ENCODE data around the gene STX3.

GRCh38 chr11:59800390-59801025 is 45.3 kb downstream of the STX3 start:
- TF ChIP-seq EZH2 (IDR thresholded peaks at IDR 0.05; ENCODE audit: low read depth, unreplicated experiment): no peak
- TF ChIP-seq, protein P1, sequence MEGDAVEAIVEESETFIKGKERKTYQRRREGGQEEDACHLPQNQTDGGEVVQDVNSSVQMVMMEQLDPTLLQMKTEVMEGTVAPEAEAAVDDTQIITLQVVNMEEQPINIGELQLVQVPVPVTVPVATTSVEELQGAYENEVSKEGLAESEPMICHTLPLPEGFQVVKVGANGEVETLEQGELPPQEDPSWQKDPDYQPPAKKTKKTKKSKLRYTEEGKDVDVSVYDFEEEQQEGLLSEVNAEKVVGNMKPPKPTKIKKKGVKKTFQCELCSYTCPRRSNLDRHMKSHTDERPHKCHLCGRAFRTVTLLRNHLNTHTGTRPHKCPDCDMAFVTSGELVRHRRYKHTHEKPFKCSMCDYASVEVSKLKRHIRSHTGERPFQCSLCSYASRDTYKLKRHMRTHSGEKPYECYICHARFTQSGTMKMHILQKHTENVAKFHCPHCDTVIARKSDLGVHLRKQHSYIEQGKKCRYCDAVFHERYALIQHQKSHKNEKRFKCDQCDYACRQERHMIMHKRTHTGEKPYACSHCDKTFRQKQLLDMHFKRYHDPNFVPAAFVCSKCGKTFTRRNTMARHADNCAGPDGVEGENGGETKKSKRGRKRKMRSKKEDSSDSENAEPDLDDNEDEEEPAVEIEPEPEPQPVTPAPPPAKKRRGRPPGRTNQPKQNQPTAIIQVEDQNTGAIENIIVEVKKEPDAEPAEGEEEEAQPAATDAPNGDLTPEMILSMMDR (conservative IDR thresholded peaks at IDR 0.05; ENCODE audit: low read depth in 2 of 2): no peak
- no peak for TF ChIP-seq ZNF114 (CRISPR knock-in tag; IDR thresholded peaks at IDR 0.05)
- no peak for TF ChIP-seq POLR2AphosphoS5 (IDR thresholded peaks at IDR 0.05; ENCODE audit: low read depth)
- no peak for TF ChIP-seq CREB1 (CRISPR knock-in tag; IDR thresholded peaks at IDR 0.05; ENCODE audit: low read depth)
- TF ChIP-seq EZH2phosphoT487 (IDR thresholded peaks at IDR 0.05; ENCODE audit: unreplicated experiment): no peak
- no peak for TF ChIP-seq REST (IDR thresholded peaks at IDR 0.05; ENCODE audit: unreplicated experiment)
- no peak for TF ChIP-seq JUNB (IDR thresholded peaks at IDR 0.05; ENCODE audit: unreplicated experiment)
- no peak for TF ChIP-seq ZNF331 (CRISPR knock-in tag; IDR thresholded peaks at IDR 0.05; ENCODE audit: low read depth)
- TF ChIP-seq, protein P2, sequence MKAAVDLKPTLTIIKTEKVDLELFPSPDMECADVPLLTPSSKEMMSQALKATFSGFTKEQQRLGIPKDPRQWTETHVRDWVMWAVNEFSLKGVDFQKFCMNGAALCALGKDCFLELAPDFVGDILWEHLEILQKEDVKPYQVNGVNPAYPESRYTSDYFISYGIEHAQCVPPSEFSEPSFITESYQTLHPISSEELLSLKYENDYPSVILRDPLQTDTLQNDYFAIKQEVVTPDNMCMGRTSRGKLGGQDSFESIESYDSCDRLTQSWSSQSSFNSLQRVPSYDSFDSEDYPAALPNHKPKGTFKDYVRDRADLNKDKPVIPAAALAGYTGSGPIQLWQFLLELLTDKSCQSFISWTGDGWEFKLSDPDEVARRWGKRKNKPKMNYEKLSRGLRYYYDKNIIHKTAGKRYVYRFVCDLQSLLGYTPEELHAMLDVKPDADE (IDR thresholded peaks at IDR 0.05): no peak
- no peak for TF ChIP-seq NANOG (IDR thresholded peaks at IDR 0.05; ENCODE audit: borderline replicate concordance)
- no peak for TF ChIP-seq STAT1 (IDR thresholded peaks at IDR 0.05; ENCODE audit: unreplicated experiment)
- TF ChIP-seq, protein P3, sequence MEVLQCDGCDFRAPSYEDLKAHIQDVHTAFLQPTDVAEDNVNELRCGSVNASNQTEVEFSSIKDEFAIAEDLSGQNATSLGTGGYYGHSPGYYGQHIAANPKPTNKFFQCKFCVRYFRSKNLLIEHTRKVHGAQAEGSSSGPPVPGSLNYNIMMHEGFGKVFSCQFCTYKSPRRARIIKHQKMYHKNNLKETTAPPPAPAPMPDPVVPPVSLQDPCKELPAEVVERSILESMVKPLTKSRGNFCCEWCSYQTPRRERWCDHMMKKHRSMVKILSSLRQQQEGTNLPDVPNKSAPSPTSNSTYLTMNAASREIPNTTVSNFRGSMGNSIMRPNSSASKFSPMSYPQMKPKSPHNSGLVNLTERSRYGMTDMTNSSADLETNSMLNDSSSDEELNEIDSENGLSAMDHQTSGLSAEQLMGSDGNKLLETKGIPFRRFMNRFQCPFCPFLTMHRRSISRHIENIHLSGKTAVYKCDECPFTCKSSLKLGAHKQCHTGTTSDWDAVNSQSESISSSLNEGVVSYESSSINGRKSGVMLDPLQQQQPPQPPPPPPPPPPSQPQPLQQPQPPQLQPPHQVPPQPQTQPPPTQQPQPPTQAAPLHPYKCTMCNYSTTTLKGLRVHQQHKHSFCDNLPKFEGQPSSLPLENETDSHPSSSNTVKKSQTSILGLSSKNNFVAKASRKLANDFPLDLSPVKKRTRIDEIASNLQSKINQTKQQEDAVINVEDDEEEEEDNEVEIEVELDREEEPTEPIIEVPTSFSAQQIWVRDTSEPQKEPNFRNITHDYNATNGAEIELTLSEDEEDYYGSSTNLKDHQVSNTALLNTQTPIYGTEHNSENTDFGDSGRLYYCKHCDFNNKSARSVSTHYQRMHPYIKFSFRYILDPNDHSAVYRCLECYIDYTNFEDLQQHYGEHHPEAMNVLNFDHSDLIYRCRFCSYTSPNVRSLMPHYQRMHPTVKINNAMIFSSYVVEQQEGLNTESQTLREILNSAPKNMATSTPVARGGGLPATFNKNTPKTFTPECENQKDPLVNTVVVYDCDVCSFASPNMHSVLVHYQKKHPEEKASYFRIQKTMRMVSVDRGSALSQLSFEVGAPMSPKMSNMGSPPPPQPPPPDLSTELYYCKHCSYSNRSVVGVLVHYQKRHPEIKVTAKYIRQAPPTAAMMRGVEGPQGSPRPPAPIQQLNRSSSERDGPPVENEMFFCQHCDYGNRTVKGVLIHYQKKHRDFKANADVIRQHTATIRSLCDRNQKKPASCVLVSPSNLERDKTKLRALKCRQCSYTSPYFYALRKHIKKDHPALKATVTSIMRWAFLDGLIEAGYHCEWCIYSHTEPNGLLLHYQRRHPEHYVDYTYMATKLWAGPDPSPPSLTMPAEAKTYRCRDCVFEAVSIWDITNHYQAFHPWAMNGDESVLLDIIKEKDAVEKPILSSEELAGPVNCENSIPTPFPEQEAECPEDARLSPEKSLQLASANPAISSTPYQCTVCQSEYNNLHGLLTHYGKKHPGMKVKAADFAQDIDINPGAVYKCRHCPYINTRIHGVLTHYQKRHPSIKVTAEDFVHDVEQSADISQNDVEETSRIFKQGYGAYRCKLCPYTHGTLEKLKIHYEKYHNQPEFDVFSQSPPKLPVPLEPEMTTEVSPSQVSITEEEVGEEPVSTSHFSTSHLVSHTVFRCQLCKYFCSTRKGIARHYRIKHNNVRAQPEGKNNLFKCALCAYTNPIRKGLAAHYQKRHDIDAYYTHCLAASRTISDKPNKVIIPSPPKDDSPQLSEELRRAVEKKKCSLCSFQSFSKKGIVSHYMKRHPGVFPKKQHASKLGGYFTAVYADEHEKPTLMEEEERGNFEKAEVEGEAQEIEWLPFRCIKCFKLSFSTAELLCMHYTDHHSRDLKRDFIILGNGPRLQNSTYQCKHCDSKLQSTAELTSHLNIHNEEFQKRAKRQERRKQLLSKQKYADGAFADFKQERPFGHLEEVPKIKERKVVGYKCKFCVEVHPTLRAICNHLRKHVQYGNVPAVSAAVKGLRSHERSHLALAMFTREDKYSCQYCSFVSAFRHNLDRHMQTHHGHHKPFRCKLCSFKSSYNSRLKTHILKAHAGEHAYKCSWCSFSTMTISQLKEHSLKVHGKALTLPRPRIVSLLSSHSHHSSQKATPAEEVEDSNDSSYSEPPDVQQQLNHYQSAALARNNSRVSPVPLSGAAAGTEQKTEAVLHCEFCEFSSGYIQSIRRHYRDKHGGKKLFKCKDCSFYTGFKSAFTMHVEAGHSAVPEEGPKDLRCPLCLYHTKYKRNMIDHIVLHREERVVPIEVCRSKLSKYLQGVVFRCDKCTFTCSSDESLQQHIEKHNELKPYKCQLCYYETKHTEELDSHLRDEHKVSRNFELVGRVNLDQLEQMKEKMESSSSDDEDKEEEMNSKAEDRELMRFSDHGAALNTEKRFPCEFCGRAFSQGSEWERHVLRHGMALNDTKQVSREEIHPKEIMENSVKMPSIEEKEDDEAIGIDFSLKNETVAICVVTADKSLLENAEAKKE (CRISPR knock-in tag; IDR thresholded peaks at IDR 0.05): no peak
